Natural killer cell (primary cell): ENCODE results near the gene SAMD4A. TPM values are rescaled to one million over a fixed set of nuclear protein-coding genes. Genes with fewer than 3 reads are reported as not detected.

ENCODE experiments used
- ATAC-seq, 3 donors: fragments of 150-1000 bp in 2 of 3; fragments of 200-7000 bp in 1 of 3; cut with Tn5 transposase; 1 replicate in 1 of 3; 2 replicates in 2 of 3; pipeline ENCODE4 v1.10.0; 2021; ENCODE audit warnings: mild to moderate bottlenecking in 2 of 3, moderate library complexity in 2 of 3
- DNase-seq, 2 donors: peaks; one replicate each; pipeline versions ENCODE4 v3.0.0 to v3.0.0-alpha.2; 2013 to 2021; ENCODE audit warnings: mixed read lengths in 1 of 2
- H3K27ac ChIP-seq: one replicate; pipeline ENCODE4 v1.5.1; 2013; ENCODE audit warnings: mild to moderate bottlenecking, low read length
- H3K27me3 ChIP-seq: one replicate; pipeline ENCODE4 v1.6.1; 2013; ENCODE audit warnings: low read length; ENCODE audit not compliant: control insufficient read depth, insufficient read depth
- H3K36me3 ChIP-seq: one replicate; pipeline ENCODE4 v1.6.1; 2013; ENCODE audit warnings: low read length; ENCODE audit not compliant: control insufficient read depth, insufficient read depth
- H3K4me1 ChIP-seq: one replicate; pipeline ENCODE4 v1.6.1; 2013; ENCODE audit warnings: low read length; ENCODE audit not compliant: control insufficient read depth, insufficient read depth
- H3K4me3 ChIP-seq: one replicate; pipeline ENCODE4 v1.5.1; 2013; ENCODE audit warnings: low read length
- H3K9me3 ChIP-seq: one replicate; pipeline ENCODE4 v1.6.1; 2013; ENCODE audit warnings: low read length; ENCODE audit not compliant: control insufficient read depth, insufficient read depth
- H3K27ac Mint-ChIP-seq, 2 donors: one replicate each; pipeline ENCODE4 v1.8.0; 2022; ENCODE audit warnings: mild to moderate bottlenecking in 2 of 2, mixed read lengths in 2 of 2, moderate library complexity in 1 of 2
- H3K27me3 Mint-ChIP-seq, 2 donors: one replicate each; pipeline ENCODE4 v1.8.0; 2022; ENCODE audit warnings: low read depth in 2 of 2, mixed read lengths in 2 of 2
- H3K36me3 Mint-ChIP-seq: one replicate; pipeline ENCODE4 v1.8.0; 2022; ENCODE audit warnings: mixed read lengths
- H3K4me1 Mint-ChIP-seq, 2 donors: one replicate each; pipeline ENCODE4 v1.8.0; 2022; ENCODE audit warnings: mixed read lengths in 2 of 2
- H3K4me3 Mint-ChIP-seq: one replicate; pipeline ENCODE4 v1.8.0; 2022; ENCODE audit warnings: mild to moderate bottlenecking, moderate library complexity, mixed read lengths
- H3K9me3 Mint-ChIP-seq, 2 donors: one replicate each; pipeline ENCODE4 v1.8.0; 2022; ENCODE audit warnings: mixed read lengths in 2 of 2
- WGBS: methylation state at CpG from one replicate; pipeline ENCODE4 v1.1.7; 2013; ENCODE audit warnings: missing lambda C conversion rate; ENCODE audit not compliant: insufficient coverage; 5-methylcytosine and 5-hydroxymethylcytosine counted together
- intact Hi-C: fragments of 100-400 bp; cut with micrococcal nuclease; formaldehyde crosslinking; loops from one replicate; pipeline ENCODE4 v1.14.2; 2022
- total RNA-seq, 4 donors: library from RNA; stranded (reverse); fragments of 120-200 nt in 1 of 4; gene quantifications; one replicate each; pipeline versions ENCODE4 v1.2.3 to v1.2.4, GENCODE V29; 2013 to 2022
- TF ChIP-seq, protein P1 (sequence below): fragments of 200-600 bp; IDR thresholded peaks from one replicate; pipeline ENCODE4 v1.8.0; 2022; ENCODE audit warnings: antibody characterized with exemption

SAMD4A gene, protein sequence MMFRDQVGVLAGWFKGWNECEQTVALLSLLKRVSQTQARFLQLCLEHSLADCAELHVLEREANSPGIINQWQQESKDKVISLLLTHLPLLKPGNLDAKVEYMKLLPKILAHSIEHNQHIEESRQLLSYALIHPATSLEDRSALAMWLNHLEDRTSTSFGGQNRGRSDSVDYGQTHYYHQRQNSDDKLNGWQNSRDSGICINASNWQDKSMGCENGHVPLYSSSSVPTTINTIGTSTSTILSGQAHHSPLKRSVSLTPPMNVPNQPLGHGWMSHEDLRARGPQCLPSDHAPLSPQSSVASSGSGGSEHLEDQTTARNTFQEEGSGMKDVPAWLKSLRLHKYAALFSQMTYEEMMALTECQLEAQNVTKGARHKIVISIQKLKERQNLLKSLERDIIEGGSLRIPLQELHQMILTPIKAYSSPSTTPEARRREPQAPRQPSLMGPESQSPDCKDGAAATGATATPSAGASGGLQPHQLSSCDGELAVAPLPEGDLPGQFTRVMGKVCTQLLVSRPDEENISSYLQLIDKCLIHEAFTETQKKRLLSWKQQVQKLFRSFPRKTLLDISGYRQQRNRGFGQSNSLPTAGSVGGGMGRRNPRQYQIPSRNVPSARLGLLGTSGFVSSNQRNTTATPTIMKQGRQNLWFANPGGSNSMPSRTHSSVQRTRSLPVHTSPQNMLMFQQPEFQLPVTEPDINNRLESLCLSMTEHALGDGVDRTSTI
- 1 to 10 TPM in 2 of 3 donors, under 1 TPM in 1; 0.70 to 1.6 (median 1.4) TPM for total RNA-seq
- total RNA-seq (2013), result 2.9 TPM

DNA sequence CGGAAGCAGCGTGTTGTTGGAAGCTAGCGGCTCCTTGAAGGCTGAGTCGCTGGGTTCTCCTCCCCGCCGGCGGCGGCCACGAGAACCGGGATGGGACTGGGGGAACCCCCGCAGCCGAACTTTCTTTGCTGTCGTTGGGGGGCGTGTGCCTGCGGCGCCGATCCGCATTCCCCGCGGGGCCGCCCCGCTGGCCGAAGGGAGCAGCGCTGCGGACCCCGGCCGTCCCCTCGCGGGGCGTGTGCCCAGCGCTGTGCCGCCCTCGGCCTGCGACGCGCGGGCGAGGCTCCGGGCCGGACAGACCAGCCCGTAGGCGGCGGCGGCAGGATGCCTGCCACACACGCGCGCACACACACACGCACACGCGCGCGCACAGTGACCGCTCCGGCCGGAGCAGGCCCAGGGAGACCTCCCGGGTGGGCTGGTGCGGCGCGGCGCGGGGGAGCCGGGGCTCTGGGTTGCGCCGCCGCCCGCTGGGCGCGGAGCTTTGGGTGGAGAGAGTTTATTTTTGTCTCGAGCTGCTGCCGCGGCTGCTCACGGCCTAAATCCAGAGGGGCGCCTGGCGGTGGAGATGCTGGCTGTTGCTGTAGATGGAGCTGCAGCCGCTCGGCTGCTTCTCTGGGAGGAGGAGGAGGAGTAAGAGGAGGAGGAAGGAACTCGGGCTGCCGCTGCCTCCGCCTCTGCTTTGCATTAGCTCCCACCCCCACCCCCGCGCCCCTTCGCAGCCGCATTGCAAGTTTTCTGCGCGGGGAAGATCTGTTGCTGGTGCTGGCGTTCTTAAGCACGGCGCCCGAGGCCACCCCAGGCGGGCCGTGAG, at the start of gene SAMD4A:
SAMD4A (plus strand) TSS at position 719 of the 814 bp plus-strand sequence. CDS start 789 bp downstream, outside the sequence.
- peak; percentile 28 to 74 for DNase-seq
- H3K27me3 ChIP-seq, result peaks cover 57% of the 10 kb centered on the region

DNA sequence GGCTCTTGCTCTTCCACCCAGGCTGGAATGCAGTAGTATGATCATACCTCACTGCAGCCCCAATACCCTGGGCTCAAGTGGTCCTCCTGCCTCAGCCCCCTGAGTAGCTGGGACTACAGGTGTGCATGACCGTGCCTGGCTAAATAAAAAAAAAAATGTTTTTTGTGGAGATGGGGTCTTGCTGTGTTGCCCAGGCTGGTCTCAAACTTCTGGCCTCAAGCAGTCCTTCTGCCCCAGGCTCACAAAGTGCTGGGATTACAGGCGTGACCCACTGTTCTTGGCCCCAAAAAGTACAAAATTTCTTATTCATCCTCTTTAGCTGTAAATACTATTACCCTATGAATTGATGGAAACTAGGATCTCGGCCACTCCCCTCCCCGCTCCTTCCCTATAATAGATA, 42.5 kb upstream of the SAMD4A start:
- DNase-seq (no peak), ATAC-seq (no peak)
- intact Hi-C loops, result no loop called here
- Histone ChIP-seq H3K4me3 (no peak overlapping the region), H3K9me3 (no peaks in the 10 kb centered on the region), H3K36me3 (peaks cover 21% of the 10 kb centered on the region), H3K27ac (no peak overlapping the region), H3K4me1 (no peaks in the 10 kb centered on the region), H3K27me3 (no peaks in the 10 kb centered on the region)
- Mint-ChIP-seq H3K4me1 (peaks cover 0 to 6% of the 10 kb centered on the region in 2 donors), H3K4me3 (no peak overlapping the region), H3K27me3 (no peaks in the 10 kb centered on the region), H3K27ac (no peak overlapping the region), H3K9me3 (no peaks in the 10 kb centered on the region), H3K36me3 (peaks cover 14% of the 10 kb centered on the region)
- 90% methylated on average over 2 of the region's 4 CpGs for WGBS
- TF ChIP-seq, protein P1, sequence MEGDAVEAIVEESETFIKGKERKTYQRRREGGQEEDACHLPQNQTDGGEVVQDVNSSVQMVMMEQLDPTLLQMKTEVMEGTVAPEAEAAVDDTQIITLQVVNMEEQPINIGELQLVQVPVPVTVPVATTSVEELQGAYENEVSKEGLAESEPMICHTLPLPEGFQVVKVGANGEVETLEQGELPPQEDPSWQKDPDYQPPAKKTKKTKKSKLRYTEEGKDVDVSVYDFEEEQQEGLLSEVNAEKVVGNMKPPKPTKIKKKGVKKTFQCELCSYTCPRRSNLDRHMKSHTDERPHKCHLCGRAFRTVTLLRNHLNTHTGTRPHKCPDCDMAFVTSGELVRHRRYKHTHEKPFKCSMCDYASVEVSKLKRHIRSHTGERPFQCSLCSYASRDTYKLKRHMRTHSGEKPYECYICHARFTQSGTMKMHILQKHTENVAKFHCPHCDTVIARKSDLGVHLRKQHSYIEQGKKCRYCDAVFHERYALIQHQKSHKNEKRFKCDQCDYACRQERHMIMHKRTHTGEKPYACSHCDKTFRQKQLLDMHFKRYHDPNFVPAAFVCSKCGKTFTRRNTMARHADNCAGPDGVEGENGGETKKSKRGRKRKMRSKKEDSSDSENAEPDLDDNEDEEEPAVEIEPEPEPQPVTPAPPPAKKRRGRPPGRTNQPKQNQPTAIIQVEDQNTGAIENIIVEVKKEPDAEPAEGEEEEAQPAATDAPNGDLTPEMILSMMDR, result no peak

More for the DNA sequence above, at the start of gene SAMD4A:
- H3K27ac Mint-ChIP-seq, result peak within 1 kb of the TSS in 1 of 2 donors; percentile 76
- peaks cover 25 to 26% of the 10 kb centered on the region in 2 donors for H3K27me3 Mint-ChIP-seq
- H3K36me3 Mint-ChIP-seq, result peaks cover under 1% of the 10 kb centered on the region
- H3K9me3 Mint-ChIP-seq, result no peaks in the 10 kb centered on the region
- Histone ChIP-seq H3K4me1 (peaks cover 33% of the 10 kb centered on the region), H3K4me3 (peak within 1 kb of the TSS; percentile 58), H3K9me3 (no peaks in the 10 kb centered on the region), H3K27ac (no peak within 1 kb of the TSS), H3K36me3 (no peaks in the 10 kb centered on the region)
- TF ChIP-seq, protein P1, result no peak
- under 1% methylated on average over 89 of the region's 91 CpGs for WGBS
- peak; percentile 32 to 42 (median 40) for ATAC-seq
- peak within 1 kb of the TSS; percentile 92 for H3K4me3 Mint-ChIP-seq
- intact Hi-C loops, result loop anchor here (5.0 to 10.0 kb wide), 2 partner anchors 61 to 338 kb away; partner anchors contain the start of gene GCH1
- peaks cover 20 to 30% of the 10 kb centered on the region in 2 donors for H3K4me1 Mint-ChIP-seq

DNA sequence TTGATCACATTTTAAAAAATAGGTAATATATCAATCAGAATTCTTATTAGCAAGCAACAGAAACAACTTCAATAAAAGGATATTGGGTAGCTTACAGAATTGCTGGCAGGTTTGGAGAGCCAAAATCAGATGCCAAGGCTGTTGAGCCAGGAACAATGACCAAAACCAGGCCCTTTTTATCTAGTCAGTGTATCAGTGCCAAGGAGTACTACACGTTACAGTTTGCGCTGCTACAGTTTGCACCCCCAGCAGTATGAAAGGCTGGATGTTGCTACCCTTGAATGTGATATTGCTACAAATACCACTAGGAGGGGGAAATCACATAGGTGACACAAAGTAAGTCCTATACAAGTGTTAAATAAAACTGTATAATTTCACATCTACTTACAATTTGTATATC, 38.0 kb upstream of the SAMD4A start:
- 96% methylated on average over 2 of the region's 2 CpGs for WGBS
- no peaks in the 10 kb centered on the region for H3K4me1 ChIP-seq
- TF ChIP-seq, protein P1, result no peak
- DNase-seq (no peak), ATAC-seq (no peak)
- H3K9me3 ChIP-seq, result no peaks in the 10 kb centered on the region
- no peaks in the 10 kb centered on the region for H3K9me3 Mint-ChIP-seq
- H3K36me3 ChIP-seq, result peaks cover 15% of the 10 kb centered on the region
- no peaks in the 10 kb centered on the region for H3K27me3 ChIP-seq
- H3K4me3 ChIP-seq, result no peak overlapping the region
- H3K4me3 Mint-ChIP-seq, result no peak overlapping the region
- H3K36me3 Mint-ChIP-seq, result peaks cover 5% of the 10 kb centered on the region
- no peak overlapping the region for H3K27ac ChIP-seq
- no peaks in the 10 kb centered on the region for H3K4me1 Mint-ChIP-seq
- intact Hi-C loops, result no loop called here
- no peak overlapping the region for H3K27ac Mint-ChIP-seq
- H3K27me3 Mint-ChIP-seq, result no peaks in the 10 kb centered on the region
